PC-9 (cell line): ENCODE data around the gene TUBA4A. TPM values are rescaled to one million over a fixed set of nuclear protein-coding genes. Genes with fewer than 3 reads are reported as not detected.

Source experiments
- BruUV-seq: library from RNA; stranded (reverse); fragments of 400-500 nt; replicated peaks from 2 replicates; lab custom pipeline; 2021; lab: Mats Ljungman, UMichigan
- CTCF ChIA-PET: fragments of 300-600 bp; sonication (Branson Sonifier 250); formaldehyde crosslinking; loops from one replicate; lab custom pipeline; 2022; ENCODE audit warnings: antibody characterized with exemption; lab: Charles Lee
- POLR2A ChIA-PET: fragments of 300-600 bp; sonication (Branson Sonifier 250); formaldehyde crosslinking; loops from one replicate; lab custom pipeline; 2022; ENCODE audit warnings: antibody characterized with exemption; ENCODE audit not compliant: unreplicated experiment; lab: Charles Lee
- DNase-seq, 2 experiments: peaks; one replicate each; pipeline versions ENCODE4 v3.0.0 to v3.0.0-alpha.2; 2015 to 2022; ENCODE audit warnings: mixed read lengths in 1 of 2
- H2AFZ ChIP-seq: fragments of 200-600 bp; sonication (generic); 2 replicates; pipeline ENCODE4 v1.8.1; 2017; ENCODE audit warnings: antibody characterized with exemption
- H3F3A ChIP-seq: fragments of 200-600 bp; sonication (generic); 2 replicates; pipeline ENCODE4 v1.8.1; 2017; ENCODE audit warnings: antibody characterized with exemption, mild to moderate bottlenecking, low read depth; ENCODE audit not compliant: insufficient read depth
- H3K27ac ChIP-seq: fragments of 200-600 bp; sonication (generic); 2 replicates; pipeline ENCODE4 v1.6.1; 2016; ENCODE audit warnings: mixed run types
- H3K27me3 ChIP-seq: fragments of 200-600 bp; sonication (generic); 2 replicates; pipeline ENCODE4 v1.6.1; 2016; ENCODE audit warnings: low read depth, mixed run types; ENCODE audit not compliant: insufficient read depth
- H3K36me3 ChIP-seq: fragments of 200-600 bp; sonication (generic); 2 replicates; pipeline ENCODE4 v1.6.1; 2016; ENCODE audit warnings: low read depth, mixed run types
- H3K4me1 ChIP-seq: fragments of 200-600 bp; sonication (generic); replicated peaks from 2 replicates; pipeline ENCODE4 v1.6.1; 2016; ENCODE audit warnings: mixed run types; ENCODE audit not compliant: insufficient read depth
- H3K4me2 ChIP-seq: fragments of 200-600 bp; sonication (generic); 2 replicates; pipeline ENCODE4 v1.6.1; 2017; ENCODE audit warnings: mixed run types
- H3K4me3 ChIP-seq: fragments of 200-600 bp; sonication (generic); 2 replicates; pipeline ENCODE4 v1.6.1; 2016; ENCODE audit warnings: mixed run types
- H3K79me2 ChIP-seq: fragments of 200-600 bp; sonication (generic); 2 replicates; pipeline ENCODE4 v1.6.1; 2017; ENCODE audit warnings: low read depth, mixed run types
- H3K9me2 ChIP-seq: fragments of 200-600 bp; sonication (generic); 2 replicates; pipeline ENCODE4 v1.8.1; 2017; ENCODE audit warnings: mild to moderate bottlenecking; ENCODE audit not compliant: insufficient read depth
- H3K9me3 ChIP-seq: fragments of 200-600 bp; sonication (generic); 2 replicates; pipeline ENCODE4 v1.8.1; 2016; ENCODE audit warnings: low read depth; ENCODE audit not compliant: insufficient read depth
- H4K20me1 ChIP-seq: fragments of 200-600 bp; sonication (generic); 2 replicates; pipeline ENCODE4 v1.8.1; 2017; ENCODE audit not compliant: insufficient read depth
- CTCF ChIP-seq: fragments of 200-600 bp; sonication (generic); conservative IDR thresholded peaks from 2 replicates; pipeline ENCODE4 v1.6.1; 2017; ENCODE audit warnings: mixed run types, antibody characterized with exemption, mild to moderate bottlenecking, moderate library complexity
- EZH2 ChIP-seq: fragments of 200-600 bp; sonication (generic); IDR thresholded peaks from 2 replicates; pipeline ENCODE4 v1.8.0; 2017; ENCODE audit warnings: antibody characterized with exemption, low read depth
- intact Hi-C: fragments of 100-400 bp; cut with micrococcal nuclease; formaldehyde crosslinking; loops from one replicate; pipeline ENCODE4 v1.10.0; 2022; ENCODE audit not compliant: unreplicated experiment
- total RNA-seq: library from RNA; stranded (reverse); gene quantifications from 2 replicates; pipeline ENCODE4 v1.2.3, GENCODE V29; 2021

Gene TUBA4A
- total RNA-seq, 1 experiment from 2014 or later: 157 TPM

GRCh38 chr2:219213486-219214071, 40.1 kb downstream of the TUBA4A start:
- POLR2A ChIA-PET: no interaction called here
- Histone ChIP-seq H3K27ac (no peak overlapping the region), H3K27me3 (no peaks in the 10 kb centered on the region), H3K79me2 (peaks cover 7% of the 10 kb centered on the region), H3K9me3 (no peaks in the 10 kb centered on the region), H3K9me2 (no peaks in the 10 kb centered on the region), H3K4me2 (no peak overlapping the region), H3K36me3 (no peaks in the 10 kb centered on the region), H2AFZ (no peak overlapping the region), H3F3A (peaks cover 7% of the 10 kb centered on the region; the same call in 1 of the 2 replicates), H4K20me1 (no peaks in the 10 kb centered on the region), H3K4me3 (no peak overlapping the region), H3K4me1 (peaks cover 13% of the 10 kb centered on the region)
- CTCF ChIA-PET: no interaction called here
- DNase-seq: no peak
- TF ChIP-seq CTCF (no peak), EZH2 (no peak)
- no TSS peak for BruUV-seq
- intact Hi-C loops: no loop called here

- Histone ChIP-seq H3K36me3 (no peaks in the 10 kb centered on the region), H3K4me2 (no peak overlapping the region), H3K9me2 (no peaks in the 10 kb centered on the region), H4K20me1 (no peaks in the 10 kb centered on the region), H3K79me2 (peaks cover 7% of the 10 kb centered on the region), H3F3A (peaks cover 1% of the 10 kb centered on the region; the same call in 1 of the 2 replicates), H3K4me3 (no peak overlapping the region), H3K4me1 (peaks cover 16% of the 10 kb centered on the region), H3K9me3 (no peaks in the 10 kb centered on the region), H3K27me3 (no peaks in the 10 kb centered on the region), H2AFZ (no peak overlapping the region), H3K27ac (no peak overlapping the region)
- intact Hi-C loops: no loop called here
- no peak for DNase-seq
- POLR2A ChIA-PET: interaction anchor here (0.6 kb wide), 1 partner anchor 932 kb away, joined by 5 read pairs; no protein-coding TSS in a partner anchor
- BruUV-seq: no TSS peak
- no peak for TF ChIP-seq CTCF
- no peak for TF ChIP-seq EZH2
- CTCF ChIA-PET: no interaction called here
These were observed 40.7 kb downstream of the TUBA4A start for GRCh38 chr2:219213026-219213415.

- H3K9me3 ChIP-seq: no peaks in the 10 kb centered on the region
- peaks cover 15% of the 10 kb centered on the region for H3K4me1 ChIP-seq
- intact Hi-C loops: loop anchor here (1.0 kb wide), 1 partner anchor 40 kb away; no protein-coding TSS in a partner anchor
- H3K4me3 ChIP-seq: no peak overlapping the region
- DNase-seq: no peak
- ChIA-PET POLR2A (interaction anchor here (0.6 to 0.7 kb wide), 2 partner anchors 52 to 69 kb away, joined by 4 to 7 read pairs; partner anchors contain the start of gene DNAJB2), CTCF (interaction anchor here (0.6 kb wide), 1 partner anchor 84 kb away, joined by 4 read pairs; no protein-coding TSS in a partner anchor)
- H3K36me3 ChIP-seq: no peaks in the 10 kb centered on the region
- no peak overlapping the region for H2AFZ ChIP-seq
- no peak overlapping the region for H3K27ac ChIP-seq
- H4K20me1 ChIP-seq: no peaks in the 10 kb centered on the region
- no peaks in the 10 kb centered on the region for H3K79me2 ChIP-seq
- TF ChIP-seq EZH2 (no peak), CTCF (no peak)
- peaks cover 12% of the 10 kb centered on the region; the same call in 1 of the 2 replicates for H3F3A ChIP-seq
- BruUV-seq: no TSS peak
- H3K9me2 ChIP-seq: no peaks in the 10 kb centered on the region
- H3K4me2 ChIP-seq: no peak overlapping the region
- H3K27me3 ChIP-seq: no peaks in the 10 kb centered on the region
These were observed 42.8 kb downstream of the TUBA4A start for GRCh38 chr2:219210886-219211362.
